ENCODE data around the gene RASL10B.
A peak's percentile ranks its signal among the peaks of the same experiment; 100 is the strongest.
"Not testable (repeated sequence)": the region's sequence is repeated elsewhere in the genome, so short reads cannot be mapped to it uniquely, and the experiment has no call there.

RASL10B gene

DNA sequence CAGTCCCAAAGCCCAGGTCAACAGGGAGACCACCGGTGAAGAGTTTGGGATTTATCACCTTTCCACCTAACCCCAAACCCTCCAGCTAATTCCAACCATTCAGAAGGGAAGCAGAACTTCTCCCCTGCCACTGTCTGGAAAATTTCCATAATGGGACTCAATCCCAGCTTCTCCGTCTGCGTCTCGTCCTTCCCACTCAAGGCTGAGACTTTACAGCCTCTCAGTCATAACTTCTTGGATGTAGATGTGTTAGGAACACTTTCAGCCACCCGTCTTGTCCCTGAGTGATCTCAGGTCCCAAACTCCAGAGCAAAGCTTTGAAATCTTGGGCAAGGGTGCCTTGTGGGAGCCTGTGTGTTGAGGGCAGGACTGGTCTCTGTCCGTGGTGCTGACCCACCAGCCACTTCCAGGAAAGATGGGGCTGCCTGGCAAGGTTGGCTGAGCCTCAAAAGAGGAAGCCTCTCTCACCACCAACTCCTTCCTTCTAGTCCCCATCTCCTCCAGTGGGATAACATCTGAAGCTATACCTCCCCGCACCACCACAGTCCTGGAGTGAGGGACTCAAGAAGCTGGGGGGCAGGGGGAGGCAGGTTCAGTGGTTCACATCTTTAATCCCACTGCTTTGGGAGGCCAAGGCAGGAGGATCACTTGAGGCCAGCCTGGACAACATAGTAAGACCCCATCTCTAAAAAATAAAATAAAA, 12.3 kb downstream of the RASL10B start:
- no peak for DNase-seq

GRCh38 chr17:35744830-35745229, 13.4 kb downstream of the RASL10B start:
- DNase-seq, result no peak

DNA sequence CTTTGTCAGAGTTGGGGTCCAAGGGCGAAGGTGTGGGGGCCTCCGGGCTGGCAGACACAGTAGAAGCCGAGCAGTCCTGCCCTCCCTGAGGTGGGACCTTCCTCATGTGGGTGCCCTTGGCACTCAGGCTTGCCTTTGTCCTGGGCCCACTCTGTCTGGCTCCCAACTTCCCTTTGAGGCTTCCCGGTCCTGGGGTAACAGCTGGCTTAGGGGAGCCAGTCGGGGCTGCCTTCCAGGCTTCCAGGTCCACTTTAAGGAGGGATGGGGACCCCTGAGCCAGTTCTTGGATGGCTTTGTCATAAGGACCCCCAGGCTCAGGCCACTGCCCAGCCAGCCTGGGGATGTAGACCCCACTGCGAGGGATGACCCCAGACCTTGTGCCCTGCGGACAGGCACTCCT, 13.8 kb downstream of the RASL10B start:
- DNase-seq, result no peak

GRCh38 chr17:35745749-35746320, 14.4 kb downstream of the RASL10B start:
- DNase-seq, result no peak

DNA sequence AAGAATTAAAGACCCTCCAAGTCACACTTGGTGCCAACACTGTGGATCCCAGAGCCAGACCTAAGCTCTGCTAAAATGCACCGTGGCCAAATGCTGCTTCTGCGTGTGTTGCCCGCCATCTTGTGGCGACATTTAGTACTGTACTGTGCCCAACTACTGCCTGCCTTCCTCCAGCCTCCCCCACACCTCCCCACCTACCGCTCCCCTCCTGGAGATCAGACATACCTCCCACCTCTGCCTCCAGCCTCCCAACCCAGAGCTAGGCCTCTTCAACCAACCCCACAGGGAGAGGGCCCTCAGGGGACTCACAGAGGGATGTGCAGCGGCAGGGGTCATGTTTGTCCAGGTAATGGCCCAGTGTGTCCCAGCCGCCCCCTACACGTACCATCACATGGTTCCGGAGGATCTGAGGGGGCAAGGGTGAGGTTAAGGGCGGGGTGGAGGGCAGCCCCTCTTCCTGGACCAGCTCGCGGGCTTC, 16.1 kb downstream of the RASL10B start:
- peak; percentile 70 for DNase-seq

DNA sequence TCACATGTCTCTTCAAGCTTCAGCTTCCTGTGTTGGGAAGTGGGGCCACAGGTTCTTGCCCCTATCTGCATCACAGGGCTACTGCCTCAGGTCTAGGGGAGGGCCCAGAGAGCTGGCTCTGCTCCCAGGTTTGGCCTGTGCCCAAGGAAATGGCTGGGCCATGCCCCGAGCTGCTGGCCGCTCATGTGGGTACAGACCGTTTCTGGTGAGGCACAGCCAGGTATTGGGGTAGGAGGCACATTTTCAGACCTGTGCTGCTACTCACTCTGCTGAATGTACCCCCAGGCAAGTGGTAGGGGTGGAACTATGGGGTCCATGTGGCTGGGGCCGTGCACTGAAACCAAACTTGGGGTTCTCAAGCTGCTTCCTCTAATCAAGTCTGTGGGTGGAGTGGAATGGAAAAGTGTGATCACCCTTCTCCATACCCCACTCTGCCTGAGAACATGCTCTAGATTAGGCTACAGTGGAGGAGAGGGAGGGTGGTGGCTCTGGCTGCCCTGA, 17.0 kb downstream of the RASL10B start:
- no peak for DNase-seq

DNA sequence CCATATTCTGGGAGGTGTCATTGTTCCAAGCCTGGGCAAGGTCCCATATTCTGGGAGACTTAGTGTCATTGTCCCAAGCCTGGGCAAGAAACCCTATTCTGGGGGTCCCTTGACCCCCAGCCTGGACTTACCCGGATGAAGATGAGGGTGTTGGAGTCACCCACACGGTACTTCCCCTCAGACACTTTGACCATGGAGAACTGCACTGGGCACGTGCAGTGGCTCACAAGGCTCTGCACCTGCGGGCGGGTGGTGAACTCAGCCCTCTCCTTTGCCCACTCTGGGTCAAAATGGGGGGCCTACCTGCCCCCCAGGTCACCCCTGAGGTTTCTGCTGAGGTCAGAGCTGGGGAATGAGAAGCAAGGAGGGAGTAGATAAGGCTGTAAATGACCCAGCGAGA, 17.5 kb downstream of the RASL10B start:
- no peak for DNase-seq

- no peak for DNase-seq
Measured at GRCh38 chr17:35749560-35750412, 18.3 kb downstream of the RASL10B start.

DNA sequence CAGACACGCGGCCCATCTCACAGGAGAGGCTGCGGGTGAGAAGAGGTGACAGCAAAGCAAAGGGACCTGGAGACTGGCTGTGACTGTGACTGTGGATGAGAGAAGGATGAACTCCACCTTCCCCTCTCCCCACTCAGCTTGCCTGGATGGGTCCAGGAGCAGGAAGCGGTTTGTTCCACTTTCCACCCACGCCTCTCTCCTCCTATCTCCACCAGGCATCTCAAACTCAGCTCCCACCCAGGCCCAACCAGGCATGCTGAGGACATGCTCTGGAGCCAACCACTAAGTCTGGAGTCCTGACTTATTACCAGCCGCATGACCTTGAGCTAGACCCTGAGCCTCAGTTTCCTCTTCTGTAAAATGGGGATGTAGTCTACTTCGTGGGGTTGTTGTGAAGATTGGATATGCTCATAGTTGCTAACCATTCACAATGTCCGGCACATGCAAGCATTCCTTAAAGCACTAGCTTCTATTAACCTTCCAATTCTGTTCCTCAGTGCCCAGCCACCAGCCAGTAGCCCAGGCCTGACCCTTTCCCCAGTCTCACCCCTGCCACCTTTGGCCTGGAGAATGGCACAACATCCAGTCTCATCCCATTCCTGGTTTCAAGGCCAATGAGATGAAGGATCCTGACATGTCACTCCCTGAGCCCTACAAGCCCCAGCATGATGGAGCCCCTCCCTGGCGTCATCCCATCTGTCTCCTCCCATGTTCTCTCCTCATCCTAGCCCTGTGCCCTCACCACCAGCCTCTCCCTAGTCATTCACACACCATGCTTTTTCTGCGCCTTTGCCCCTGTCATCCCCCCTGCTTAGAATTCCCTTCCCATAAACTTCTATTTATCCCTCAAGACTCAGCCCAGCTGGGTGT, 19.3 kb downstream of the RASL10B start:
- DNase-seq, result peak; percentile 27

GRCh38 chr17:35751541-35751940, 20.1 kb downstream of the RASL10B start:
- not testable (repeated sequence) for DNase-seq

GRCh38 chr17:35752471-35752870, 21.0 kb downstream of the RASL10B start:
- no peak for DNase-seq

DNA sequence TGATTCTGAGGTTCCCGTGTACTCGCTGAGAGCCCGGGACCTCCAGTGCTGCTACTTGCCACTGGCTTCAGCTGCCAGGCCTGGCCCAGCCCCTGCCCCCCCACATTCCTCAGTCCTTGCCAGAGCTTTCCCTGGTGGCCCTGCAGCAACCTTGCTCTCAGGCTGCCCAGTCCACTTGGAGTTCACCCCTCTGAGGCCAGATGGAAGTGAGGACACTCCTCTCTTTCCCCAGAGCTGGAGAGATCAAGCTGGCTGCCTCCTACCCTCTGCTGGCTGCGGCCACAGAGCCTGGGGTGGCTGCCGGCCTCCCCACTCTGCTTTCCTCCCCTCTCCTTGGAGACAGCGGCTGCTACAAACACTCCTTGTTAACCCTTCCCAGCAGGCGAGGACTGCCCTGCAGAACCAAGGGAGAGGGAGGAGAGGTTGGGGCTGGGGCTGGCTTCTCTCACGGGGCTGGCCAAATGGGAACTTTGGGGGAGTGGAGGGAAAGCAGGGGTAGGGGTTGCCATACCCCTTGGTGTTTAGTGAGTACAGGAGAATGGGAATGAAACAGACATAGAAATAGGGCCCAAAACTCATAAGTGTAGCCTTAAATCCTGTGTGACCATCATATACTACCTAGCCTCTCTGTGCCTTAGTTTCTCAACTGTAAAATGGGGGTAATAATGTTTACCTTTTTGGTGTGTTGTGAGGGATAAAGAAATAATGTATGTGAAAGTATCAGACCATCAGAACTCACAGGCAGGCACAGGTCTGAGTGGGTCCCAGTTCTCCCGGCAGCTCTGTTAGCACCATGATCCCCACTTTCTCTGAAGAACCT, 21.7 kb downstream of the RASL10B start, which contains the start of gene GAS2L2:
Gene GAS2L2, minus strand, starts transcription at position 295 of the 820 bp plus-strand sequence. CDS start 389 bp downstream, outside the sequence.
- DNase-seq, result no peak

DNA sequence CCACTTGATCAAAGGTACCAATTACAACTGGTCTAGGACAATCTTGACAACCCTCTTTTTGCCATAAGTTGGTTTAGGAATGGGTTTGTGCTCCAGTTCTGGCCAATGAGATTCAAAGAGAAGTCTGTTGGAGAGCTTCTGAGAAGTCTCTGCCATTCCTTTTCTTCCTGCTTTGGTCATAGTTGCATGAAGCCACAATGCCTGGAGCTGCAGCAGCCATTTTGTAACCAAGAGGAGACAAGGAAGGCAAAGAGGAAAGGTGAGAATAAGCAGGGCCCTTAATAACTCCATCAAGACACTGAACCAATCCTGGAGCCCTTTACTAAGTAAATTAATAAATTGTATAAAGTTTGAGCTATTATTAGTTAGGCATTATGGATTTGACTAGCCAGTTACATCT, 25.8 kb downstream of the RASL10B start:
- no peak for DNase-seq

GRCh38 chr17:35760587-35760986, 29.1 kb downstream of the RASL10B start, which contains the start of gene C17orf50:
Gene C17orf50, plus strand, starts transcription at chr17:35760887. Its CDS starts 55 bp downstream, at chr17:35760942.
- no peak for DNase-seq

DNA sequence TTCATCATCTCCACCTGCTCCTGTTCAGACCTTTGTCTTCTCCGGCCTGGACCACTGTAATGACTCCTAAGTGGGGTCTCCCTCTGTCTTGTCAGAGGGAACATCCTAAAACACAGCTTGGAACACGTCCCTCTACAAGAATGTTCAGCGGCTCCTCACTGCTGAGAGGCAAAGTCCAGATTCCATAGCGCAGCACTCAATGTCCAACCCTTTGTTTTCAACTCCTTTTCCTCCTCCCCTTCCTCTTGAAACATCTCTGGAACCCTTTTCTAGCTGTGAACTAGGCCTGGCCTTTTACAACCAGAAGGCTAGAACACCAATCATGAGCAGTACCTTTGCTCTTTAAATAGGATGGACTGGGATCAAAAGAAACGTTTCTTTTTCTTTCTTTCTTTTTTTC, 30.2 kb downstream of the RASL10B start:
- DNase-seq, result no peak

DNA sequence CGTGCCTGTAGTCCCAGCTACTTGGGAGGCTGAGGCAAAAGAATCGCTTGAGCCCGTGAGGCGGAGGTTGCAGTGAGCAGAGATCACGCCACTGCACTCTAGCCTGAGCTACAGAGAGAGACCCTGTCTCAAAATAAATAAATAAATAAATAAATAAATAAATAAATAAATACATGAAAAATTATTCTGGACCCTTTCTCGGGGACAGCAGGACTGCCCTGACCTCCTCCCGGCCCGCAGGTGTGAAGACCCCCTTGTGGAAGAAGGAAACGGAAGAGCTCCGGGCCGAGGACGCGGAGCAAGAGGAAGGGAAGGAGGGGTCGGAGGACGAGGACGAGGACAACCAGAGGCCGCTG, 32.3 kb downstream of the RASL10B start:
- DNase-seq, result no peak

GRCh38 chr17:35764123-35764991, 32.9 kb downstream of the RASL10B start:
- DNase-seq, result peak; percentile 85

DNA sequence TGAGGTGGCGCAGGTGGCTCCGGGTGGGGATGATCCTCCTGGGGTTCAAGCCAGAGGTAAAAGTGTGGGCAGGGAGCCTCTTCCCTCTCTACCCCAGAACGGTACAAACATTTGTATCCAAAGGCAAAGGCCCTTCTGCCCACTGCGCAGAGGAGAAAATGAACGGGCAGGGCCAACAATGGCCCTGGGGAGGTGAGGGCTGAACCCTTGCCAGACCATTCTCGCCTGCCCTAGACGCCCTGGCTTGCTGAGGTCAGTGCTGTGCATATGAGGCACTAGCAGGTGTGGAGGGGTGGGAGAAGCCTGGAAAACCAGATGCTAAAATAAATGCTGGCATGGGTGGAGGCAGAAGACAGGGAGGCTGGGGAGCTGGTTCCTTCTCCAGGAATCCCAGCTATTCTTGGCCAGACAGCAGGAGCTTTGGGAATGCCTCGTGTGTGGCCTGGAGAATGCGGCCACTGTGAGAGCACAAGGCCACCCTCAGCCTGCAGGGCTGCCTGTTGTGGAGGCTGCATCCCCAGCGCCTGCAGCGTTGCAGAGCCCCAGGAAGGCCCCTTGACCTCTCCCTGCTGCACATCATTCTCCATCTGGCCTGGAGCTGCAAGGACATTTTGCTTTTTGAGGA, 33.8 kb downstream of the RASL10B start:
- DNase-seq, result no peak

DNA sequence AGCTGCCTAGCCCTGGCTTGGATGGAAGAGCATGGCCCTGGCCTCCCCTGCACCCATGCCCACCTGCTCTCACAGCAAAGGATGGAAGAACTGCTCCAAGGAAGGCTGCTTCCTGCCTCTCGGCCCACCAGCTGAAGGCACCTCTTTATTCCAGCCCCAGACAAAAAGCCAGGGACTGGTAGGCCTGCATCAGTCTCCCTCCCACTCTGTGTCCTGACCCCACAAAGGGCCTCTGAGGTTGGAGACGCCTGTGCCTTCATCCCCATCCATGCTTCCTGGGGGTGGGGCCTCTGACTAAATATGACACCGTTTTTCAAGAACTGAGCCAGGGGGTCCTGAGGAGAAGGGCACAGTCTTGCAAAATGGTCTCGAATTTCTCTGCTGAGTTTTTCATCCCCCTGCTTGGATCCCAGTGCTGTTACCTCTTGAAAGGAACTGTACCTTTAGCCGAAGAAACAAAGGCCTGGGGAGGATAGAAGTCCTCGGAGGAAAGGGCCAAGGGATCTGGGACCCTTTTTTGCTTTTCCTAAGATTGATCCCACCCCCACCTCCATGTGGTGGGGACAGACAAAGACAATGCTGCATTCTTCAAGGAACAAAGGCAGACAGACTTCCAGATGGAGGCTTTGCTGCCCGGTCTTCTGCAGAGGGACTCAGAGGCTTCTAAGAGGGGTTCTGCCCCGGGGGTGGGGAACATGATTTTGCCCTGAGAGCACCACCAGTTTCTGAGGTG, 34.5 kb downstream of the RASL10B start:
- DNase-seq, result no peak
